ENCODE data around the gene ASPHD2.

ASPHD2 gene
- 2.7 to 4.6 (median 3.1) reads per million in 3 donors for total RNA-seq

GRCh38 chr22:26428515-26429457, at the start of gene ASPHD2:
ASPHD2 (plus strand) TSS chr22:26429260; CDS start chr22:26433616, 4,356 bp downstream.
- peak within 1 kb of the TSS; percentile 94 for H3K4me3 ChIP-seq (ENCODE audit: insufficient read depth, low read depth, low read length, poor library complexity, severe bottlenecking)
- peak within 1 kb of the TSS; percentile 90 for H3K27ac ChIP-seq (ENCODE audit: insufficient read depth, low read length, poor library complexity, severe bottlenecking)
- no peaks in the 10 kb centered on the region for H3K27me3 ChIP-seq (replicated peaks; ENCODE audit: control insufficient read depth, insufficient read depth, low read length, poor library complexity, severe bottlenecking)
- peaks cover 17% of the 10 kb centered on the region for H3K4me1 ChIP-seq (ENCODE audit: control insufficient read depth, insufficient read depth, low read length, poor library complexity, severe bottlenecking)
- DNase-seq, result peak; percentile 68 to 78 (median 72)
- H3K36me3 ChIP-seq (ENCODE audit: control insufficient read depth, insufficient read depth, low read length), result no peaks in the 10 kb centered on the region
- H3K9me3 ChIP-seq (ENCODE audit: control insufficient read depth, low read length), result no peaks in the 10 kb centered on the region

GRCh38 chr22:26380072-26380830, 48.8 kb upstream of the ASPHD2 start:
- no peak for DNase-seq
- Histone ChIP-seq H3K4me3 (ENCODE audit: insufficient read depth, low read depth, low read length, poor library complexity, severe bottlenecking) (no peak overlapping the region), H3K27me3 (replicated peaks; ENCODE audit: control insufficient read depth, insufficient read depth, low read length, poor library complexity, severe bottlenecking) (no peaks in the 10 kb centered on the region), H3K9me3 (ENCODE audit: control insufficient read depth, low read length) (no peaks in the 10 kb centered on the region), H3K27ac (ENCODE audit: insufficient read depth, low read length, poor library complexity, severe bottlenecking) (no peak overlapping the region), H3K36me3 (ENCODE audit: control insufficient read depth, insufficient read depth, low read length) (no peaks in the 10 kb centered on the region), H3K4me1 (ENCODE audit: control insufficient read depth, insufficient read depth, low read length, poor library complexity, severe bottlenecking) (no peaks in the 10 kb centered on the region)

GRCh38 chr22:26382782-26383181, 46.3 kb upstream of the ASPHD2 start:
- Histone ChIP-seq H3K36me3 (ENCODE audit: control insufficient read depth, insufficient read depth, low read length) (no peaks in the 10 kb centered on the region), H3K9me3 (ENCODE audit: control insufficient read depth, low read length) (no peaks in the 10 kb centered on the region), H3K4me3 (ENCODE audit: insufficient read depth, low read depth, low read length, poor library complexity, severe bottlenecking) (no peak overlapping the region), H3K27me3 (replicated peaks; ENCODE audit: control insufficient read depth, insufficient read depth, low read length, poor library complexity, severe bottlenecking) (peaks cover 4% of the 10 kb centered on the region), H3K27ac (ENCODE audit: insufficient read depth, low read length, poor library complexity, severe bottlenecking) (no peak overlapping the region), H3K4me1 (ENCODE audit: control insufficient read depth, insufficient read depth, low read length, poor library complexity, severe bottlenecking) (no peaks in the 10 kb centered on the region)
- DNase-seq, result no peak

- no peak for DNase-seq
- H3K27ac ChIP-seq (ENCODE audit: insufficient read depth, low read length, poor library complexity, severe bottlenecking), result no peak overlapping the region
- H3K36me3 ChIP-seq (ENCODE audit: control insufficient read depth, insufficient read depth, low read length), result no peaks in the 10 kb centered on the region
- no peaks in the 10 kb centered on the region for H3K9me3 ChIP-seq (ENCODE audit: control insufficient read depth, low read length)
- no peak overlapping the region for H3K4me3 ChIP-seq (ENCODE audit: insufficient read depth, low read depth, low read length, poor library complexity, severe bottlenecking)
- peaks cover 4% of the 10 kb centered on the region for H3K27me3 ChIP-seq (replicated peaks; ENCODE audit: control insufficient read depth, insufficient read depth, low read length, poor library complexity, severe bottlenecking)
- no peaks in the 10 kb centered on the region for H3K4me1 ChIP-seq (ENCODE audit: control insufficient read depth, insufficient read depth, low read length, poor library complexity, severe bottlenecking)
These were observed 45.0 kb upstream of the ASPHD2 start for GRCh38 chr22:26383968-26384556.

GRCh38 chr22:26385164-26385563, 43.9 kb upstream of the ASPHD2 start:
- H3K4me1 ChIP-seq (ENCODE audit: control insufficient read depth, insufficient read depth, low read length, poor library complexity, severe bottlenecking), result no peaks in the 10 kb centered on the region
- H3K4me3 ChIP-seq (ENCODE audit: insufficient read depth, low read depth, low read length, poor library complexity, severe bottlenecking), result no peak overlapping the region
- no peaks in the 10 kb centered on the region for H3K36me3 ChIP-seq (ENCODE audit: control insufficient read depth, insufficient read depth, low read length)
- H3K9me3 ChIP-seq (ENCODE audit: control insufficient read depth, low read length), result no peaks in the 10 kb centered on the region
- H3K27me3 ChIP-seq (replicated peaks; ENCODE audit: control insufficient read depth, insufficient read depth, low read length, poor library complexity, severe bottlenecking), result peaks cover 4% of the 10 kb centered on the region
- DNase-seq, result no peak
- no peak overlapping the region for H3K27ac ChIP-seq (ENCODE audit: insufficient read depth, low read length, poor library complexity, severe bottlenecking)

GRCh38 chr22:26389125-26389524, 39.9 kb upstream of the ASPHD2 start:
- Histone ChIP-seq H3K27me3 (replicated peaks; ENCODE audit: control insufficient read depth, insufficient read depth, low read length, poor library complexity, severe bottlenecking) (peaks cover 4% of the 10 kb centered on the region), H3K4me1 (ENCODE audit: control insufficient read depth, insufficient read depth, low read length, poor library complexity, severe bottlenecking) (no peaks in the 10 kb centered on the region), H3K4me3 (ENCODE audit: insufficient read depth, low read depth, low read length, poor library complexity, severe bottlenecking) (no peak overlapping the region), H3K27ac (ENCODE audit: insufficient read depth, low read length, poor library complexity, severe bottlenecking) (no peak overlapping the region), H3K36me3 (ENCODE audit: control insufficient read depth, insufficient read depth, low read length) (no peaks in the 10 kb centered on the region), H3K9me3 (ENCODE audit: control insufficient read depth, low read length) (no peaks in the 10 kb centered on the region)
- DNase-seq, result no peak

- Histone ChIP-seq H3K4me3 (ENCODE audit: insufficient read depth, low read depth, low read length, poor library complexity, severe bottlenecking) (no peak overlapping the region), H3K27ac (ENCODE audit: insufficient read depth, low read length, poor library complexity, severe bottlenecking) (no peak overlapping the region), H3K9me3 (ENCODE audit: control insufficient read depth, low read length) (no peaks in the 10 kb centered on the region)
These were observed 38.0 kb upstream of the ASPHD2 start for GRCh38 chr22:26391091-26391490.

GRCh38 chr22:26391623-26392022, 37.4 kb upstream of the ASPHD2 start:
- no peak for DNase-seq
- no peaks in the 10 kb centered on the region for H3K9me3 ChIP-seq (ENCODE audit: control insufficient read depth, low read length)
- no peaks in the 10 kb centered on the region for H3K36me3 ChIP-seq (ENCODE audit: control insufficient read depth, insufficient read depth, low read length)

More at GRCh38 chr22:26391091-26391490, 38.0 kb upstream of the ASPHD2 start:
- no peak for DNase-seq
- Histone ChIP-seq H3K27me3 (replicated peaks; ENCODE audit: control insufficient read depth, insufficient read depth, low read length, poor library complexity, severe bottlenecking) (peaks cover 4% of the 10 kb centered on the region), H3K4me1 (ENCODE audit: control insufficient read depth, insufficient read depth, low read length, poor library complexity, severe bottlenecking) (no peaks in the 10 kb centered on the region), H3K36me3 (ENCODE audit: control insufficient read depth, insufficient read depth, low read length) (no peaks in the 10 kb centered on the region)

GRCh38 chr22:26393929-26394328, 35.1 kb upstream of the ASPHD2 start:
- Histone ChIP-seq H3K9me3 (ENCODE audit: control insufficient read depth, low read length) (no peaks in the 10 kb centered on the region), H3K27ac (ENCODE audit: insufficient read depth, low read length, poor library complexity, severe bottlenecking) (no peak overlapping the region), H3K27me3 (replicated peaks; ENCODE audit: control insufficient read depth, insufficient read depth, low read length, poor library complexity, severe bottlenecking) (no peaks in the 10 kb centered on the region), H3K4me3 (ENCODE audit: insufficient read depth, low read depth, low read length, poor library complexity, severe bottlenecking) (no peak overlapping the region), H3K4me1 (ENCODE audit: control insufficient read depth, insufficient read depth, low read length, poor library complexity, severe bottlenecking) (no peaks in the 10 kb centered on the region), H3K36me3 (ENCODE audit: control insufficient read depth, insufficient read depth, low read length) (no peaks in the 10 kb centered on the region)
- no peak for DNase-seq

More at GRCh38 chr22:26391623-26392022, 37.4 kb upstream of the ASPHD2 start:
- no peaks in the 10 kb centered on the region for H3K4me1 ChIP-seq (ENCODE audit: control insufficient read depth, insufficient read depth, low read length, poor library complexity, severe bottlenecking)
- H3K27ac ChIP-seq (ENCODE audit: insufficient read depth, low read length, poor library complexity, severe bottlenecking), result no peak overlapping the region
- peaks cover 4% of the 10 kb centered on the region for H3K27me3 ChIP-seq (replicated peaks; ENCODE audit: control insufficient read depth, insufficient read depth, low read length, poor library complexity, severe bottlenecking)
- H3K4me3 ChIP-seq (ENCODE audit: insufficient read depth, low read depth, low read length, poor library complexity, severe bottlenecking), result no peak overlapping the region
